Measurements from ENCODE around the gene DCST2. TPM values are rescaled to one million over a fixed set of nuclear protein-coding genes. Genes with fewer than 3 reads are reported as not detected.

The DCST2 gene
- total RNA-seq, 1 experiment from 2014 or later, result 0.18 TPM

DNA sequence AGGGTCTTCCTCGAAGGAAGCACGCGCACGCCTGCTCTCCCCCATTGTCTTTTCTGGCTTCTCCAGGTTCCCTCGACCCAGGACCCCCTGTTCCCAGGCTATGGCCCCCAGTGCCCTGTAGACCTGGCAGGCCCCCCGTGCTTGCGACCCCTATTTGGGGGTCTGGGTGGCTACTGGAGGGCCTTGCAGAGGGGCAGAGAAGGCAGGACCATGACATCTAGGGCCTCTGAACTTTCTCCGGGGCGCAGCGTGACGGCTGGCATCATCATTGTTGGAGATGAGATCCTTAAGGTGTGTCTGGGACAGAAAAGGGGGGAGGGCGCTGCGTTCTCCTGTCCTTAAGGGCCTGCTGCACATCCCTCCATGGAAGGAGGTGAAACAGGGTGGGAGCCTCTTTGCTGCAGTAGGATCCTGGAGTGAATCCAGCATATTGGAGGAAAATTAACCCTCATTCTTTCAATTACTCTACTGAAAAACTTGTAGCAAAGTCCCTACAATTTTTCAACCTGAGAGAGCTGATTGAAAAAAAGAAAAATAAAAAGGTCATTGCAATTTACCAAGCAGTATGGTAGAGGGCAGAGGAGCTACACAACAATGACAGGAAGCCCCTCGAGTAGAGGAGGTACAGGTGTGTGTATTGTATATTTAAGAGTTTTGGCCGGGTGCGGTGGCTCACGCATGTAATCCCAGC, 49.7 kb downstream of the DCST2 start:
- H3K4me2 ChIP-seq (ENCODE audit: low read length), result peak overlapping the region; percentile 99
- peaks cover 11% of the 10 kb centered on the region; the same call in 1 of the 2 replicates for H4K20me1 ChIP-seq (ENCODE audit: low read length)
- H3K36me3 ChIP-seq (ENCODE audit: low read depth, low read length), result peaks cover 34% of the 10 kb centered on the region
- BruUV-seq (replicated peaks), result no TSS peak
- peaks cover 6% of the 10 kb centered on the region for H3F3A ChIP-seq (ENCODE audit: low read length, unreplicated experiment)
- POLR2A ChIA-PET (ENCODE audit: unreplicated experiment), result interaction anchor here (0.9 to 1.0 kb wide), 2 partner anchors 10 kb away, joined by 4 read pairs; partner anchors contain the start of gene LENEP
- peak overlapping the region; percentile 86 for H3K4me3 ChIP-seq (ENCODE audit: low read length)
- peak overlapping the region; percentile 61 for H2AFZ ChIP-seq (ENCODE audit: low read length)
- no peaks in the 10 kb centered on the region for H3K9me3 ChIP-seq (ENCODE audit: low read length)
- ATAC-seq, result peak; percentile 21; the same call in 1 of the 2 replicates
- intact Hi-C loops (cut with micrococcal nuclease), result loop anchor here (1.0 to 10.0 kb wide), 3 partner anchors 12 to 581 kb away; partner anchors contain the start of gene ASH1L
- CTCF ChIA-PET, result interaction anchor here (0.6 to 1.9 kb wide), 5 partner anchors 9 to 1775 kb away, joined by 3 to 6 read pairs (median 5); partner anchors contain the start of gene LENEP
- no peak for TF ChIP-seq EZH2 (IDR thresholded peaks at IDR 0.05; ENCODE audit: low read length, unreplicated experiment)
- TF ChIP-seq, protein P1, sequence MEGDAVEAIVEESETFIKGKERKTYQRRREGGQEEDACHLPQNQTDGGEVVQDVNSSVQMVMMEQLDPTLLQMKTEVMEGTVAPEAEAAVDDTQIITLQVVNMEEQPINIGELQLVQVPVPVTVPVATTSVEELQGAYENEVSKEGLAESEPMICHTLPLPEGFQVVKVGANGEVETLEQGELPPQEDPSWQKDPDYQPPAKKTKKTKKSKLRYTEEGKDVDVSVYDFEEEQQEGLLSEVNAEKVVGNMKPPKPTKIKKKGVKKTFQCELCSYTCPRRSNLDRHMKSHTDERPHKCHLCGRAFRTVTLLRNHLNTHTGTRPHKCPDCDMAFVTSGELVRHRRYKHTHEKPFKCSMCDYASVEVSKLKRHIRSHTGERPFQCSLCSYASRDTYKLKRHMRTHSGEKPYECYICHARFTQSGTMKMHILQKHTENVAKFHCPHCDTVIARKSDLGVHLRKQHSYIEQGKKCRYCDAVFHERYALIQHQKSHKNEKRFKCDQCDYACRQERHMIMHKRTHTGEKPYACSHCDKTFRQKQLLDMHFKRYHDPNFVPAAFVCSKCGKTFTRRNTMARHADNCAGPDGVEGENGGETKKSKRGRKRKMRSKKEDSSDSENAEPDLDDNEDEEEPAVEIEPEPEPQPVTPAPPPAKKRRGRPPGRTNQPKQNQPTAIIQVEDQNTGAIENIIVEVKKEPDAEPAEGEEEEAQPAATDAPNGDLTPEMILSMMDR (conservative IDR thresholded peaks at IDR 0.05; ENCODE audit: low read depth, low read length), result no peak
- no peak for TF ChIP-seq EZH2phosphoT487 (IDR thresholded peaks at IDR 0.05; ENCODE audit: borderline replicate concordance, low read length)
- peak overlapping the region; percentile 50 for H3K27ac ChIP-seq (ENCODE audit: low read length)
- DNase-seq, result peak; percentile 33
- H3K27me3 ChIP-seq (ENCODE audit: low read length), result no peaks in the 10 kb centered on the region
- H3K9ac ChIP-seq (ENCODE audit: low read length), result peak overlapping the region; percentile 92
- peaks cover 69% of the 10 kb centered on the region for H3K79me2 ChIP-seq (ENCODE audit: low read length)
- no peaks in the 10 kb centered on the region for H3K9me2 ChIP-seq (replicated peaks; ENCODE audit: low read length)
- H3K4me1 ChIP-seq (ENCODE audit: insufficient read depth, low read length), result peaks cover 7% of the 10 kb centered on the region

DNA sequence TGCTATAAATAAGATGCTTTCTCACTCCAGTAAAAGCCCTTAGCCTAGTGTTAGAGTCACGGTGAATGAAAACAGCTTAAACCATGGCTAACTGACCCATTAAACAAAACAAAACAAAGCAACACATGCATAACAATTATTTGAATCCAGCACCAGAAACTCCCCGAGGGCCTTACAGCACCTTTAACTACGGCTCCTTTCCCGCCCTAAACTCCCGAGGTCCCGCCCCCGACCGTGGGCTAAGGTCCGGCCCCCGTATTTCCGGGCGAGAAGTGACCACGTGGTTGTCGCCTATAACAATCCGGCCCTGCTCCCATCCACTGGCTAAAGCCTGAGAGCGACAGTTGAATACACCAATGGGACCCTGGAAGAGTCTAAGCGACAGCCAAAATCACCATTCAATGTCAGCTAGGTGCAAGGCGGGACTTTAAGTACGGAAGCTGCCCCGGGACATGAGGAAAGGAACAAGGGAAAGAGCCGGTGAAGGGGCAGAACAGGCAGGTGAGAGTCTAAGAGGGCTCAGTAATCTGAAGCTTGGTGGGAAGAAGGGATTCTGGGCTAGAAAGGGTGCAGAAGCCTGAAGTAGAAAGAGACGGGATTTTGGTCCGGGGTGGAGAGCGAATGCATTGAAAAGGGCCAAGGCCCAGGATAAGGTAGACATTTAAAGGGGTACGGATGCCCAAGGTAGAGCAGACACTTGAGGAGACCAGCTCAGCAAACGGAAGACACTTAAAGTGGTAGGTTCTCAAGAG, 50.5 kb downstream of the DCST2 start, which contains the start of gene FLAD1:
FLAD1 (plus strand) TSS at position 448 of the 752 bp plus-strand sequence. CDS start 351 bp downstream, outside the sequence.
- BruUV-seq (replicated peaks), result no TSS peak
- CTCF ChIA-PET, result interaction anchor here (0.6 to 1.9 kb wide), 5 partner anchors 10 to 1776 kb away, joined by 3 to 6 read pairs (median 5); partner anchors contain the start of gene LENEP

More for the DNA sequence above, 50.5 kb downstream of the DCST2 start, which contains the start of gene FLAD1:
- H3F3A ChIP-seq (ENCODE audit: low read length, unreplicated experiment), result peaks cover 6% of the 10 kb centered on the region
- DNase-seq (peak; percentile 100), ATAC-seq (peak; percentile 100)
- TF ChIP-seq EZH2 (IDR thresholded peaks at IDR 0.05; ENCODE audit: low read length, unreplicated experiment), result no peak
- TF ChIP-seq, protein P1 (conservative IDR thresholded peaks at IDR 0.05; ENCODE audit: low read depth, low read length), result no peak
- no peak for TF ChIP-seq EZH2phosphoT487 (IDR thresholded peaks at IDR 0.05; ENCODE audit: borderline replicate concordance, low read length)
- POLR2A ChIA-PET (ENCODE audit: unreplicated experiment), result interaction anchor here (0.6 to 0.9 kb wide), 4 partner anchors 11 to 113 kb away, joined by 3 to 6 read pairs (median 4); partner anchors contain the start of genes LENEP and PBXIP1
- no peaks in the 10 kb centered on the region for H3K9me3 ChIP-seq (ENCODE audit: low read length)
- H3K27ac ChIP-seq (ENCODE audit: low read length), result peak within 1 kb of the TSS; percentile 50
- H3K4me2 ChIP-seq (ENCODE audit: low read length), result peak within 1 kb of the TSS; percentile 99
- H2AFZ ChIP-seq (ENCODE audit: low read length), result peak within 1 kb of the TSS; percentile 90
- peaks cover 66% of the 10 kb centered on the region for H3K79me2 ChIP-seq (ENCODE audit: low read length)
- H3K27me3 ChIP-seq (ENCODE audit: low read length), result no peaks in the 10 kb centered on the region
- peaks cover 2% of the 10 kb centered on the region; the same call in 1 of the 2 replicates for H4K20me1 ChIP-seq (ENCODE audit: low read length)
- H3K9me2 ChIP-seq (replicated peaks; ENCODE audit: low read length), result no peaks in the 10 kb centered on the region
- H3K4me1 ChIP-seq (ENCODE audit: insufficient read depth, low read length), result peaks cover 7% of the 10 kb centered on the region
- H3K9ac ChIP-seq (ENCODE audit: low read length), result peak within 1 kb of the TSS; percentile 92
- H3K4me3 ChIP-seq (ENCODE audit: low read length), result peak within 1 kb of the TSS; percentile 86
- intact Hi-C loops (cut with micrococcal nuclease), result loop anchor here (1.0 to 10.0 kb wide), 3 partner anchors 13 to 582 kb away; partner anchors contain the start of gene ASH1L
- H3K36me3 ChIP-seq (ENCODE audit: low read depth, low read length), result peaks cover 30% of the 10 kb centered on the region

Data from PC-3 (cell line).